ENCODE results near the gene KAT2A.

- TF ChIP-seq, protein P1, sequence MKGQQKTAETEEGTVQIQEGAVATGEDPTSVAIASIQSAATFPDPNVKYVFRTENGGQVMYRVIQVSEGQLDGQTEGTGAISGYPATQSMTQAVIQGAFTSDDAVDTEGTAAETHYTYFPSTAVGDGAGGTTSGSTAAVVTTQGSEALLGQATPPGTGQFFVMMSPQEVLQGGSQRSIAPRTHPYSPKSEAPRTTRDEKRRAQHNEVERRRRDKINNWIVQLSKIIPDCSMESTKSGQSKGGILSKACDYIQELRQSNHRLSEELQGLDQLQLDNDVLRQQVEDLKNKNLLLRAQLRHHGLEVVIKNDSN (IDR thresholded peaks at IDR 0.05) = no peak
- no peak for TF ChIP-seq FOXM1 (IDR thresholded peaks at IDR 0.05; ENCODE audit: borderline replicate concordance, low read depth)
- no peak for TF ChIP-seq TCF12 (IDR thresholded peaks at IDR 0.05; ENCODE audit: low read depth)
- TF ChIP-seq YY1 (IDR thresholded peaks at IDR 0.05; ENCODE audit: low read depth) = no peak
- TF ChIP-seq CREB1 (IDR thresholded peaks at IDR 0.05; ENCODE audit: low read depth) = no peak
Observed at GRCh38 chr17:42079541-42079940, 41.6 kb downstream of the KAT2A start.
